Endodermal cell (in vitro differentiated cells): ENCODE measurements around the gene SLC16A1. TPM values are rescaled to one million over a fixed set of nuclear protein-coding genes. Genes with fewer than 3 reads are reported as not detected.

Experiments used
- DNase-seq: peaks from one replicate; pipeline ENCODE4 v3.0.0-alpha.2; 2017
- H3K27ac ChIP-seq: 2 replicates; pipeline ENCODE4 v1.5.1; 2013; ENCODE audit warnings: mild to moderate bottlenecking, low read depth, low read length, moderate library complexity
- H3K27me3 ChIP-seq: 2 replicates; pipeline ENCODE4 v1.6.1; 2013; ENCODE audit warnings: mild to moderate bottlenecking, low read length, moderate library complexity; ENCODE audit not compliant: insufficient read depth, control insufficient read depth, poor library complexity, severe bottlenecking
- H3K36me3 ChIP-seq: 2 replicates; pipeline ENCODE4 v1.7.0; 2013; ENCODE audit warnings: mild to moderate bottlenecking, low read length, moderate library complexity; ENCODE audit not compliant: control insufficient read depth, insufficient read depth
- H3K4me1 ChIP-seq: one replicate; pipeline ENCODE4 v1.7.0; 2013; ENCODE audit warnings: low read length; ENCODE audit not compliant: control insufficient read depth, insufficient read depth
- H3K4me3 ChIP-seq: 2 replicates; pipeline ENCODE4 v1.5.1; 2013; ENCODE audit warnings: mild to moderate bottlenecking, low read length, moderate library complexity
- H3K9ac ChIP-seq: 2 replicates; pipeline ENCODE4 v1.6.1; 2013; ENCODE audit warnings: mild to moderate bottlenecking, low read length, moderate library complexity; ENCODE audit not compliant: poor library complexity, severe bottlenecking; ENCODE audit errors: extremely low read depth
- H3K9me3 ChIP-seq: 2 replicates; pipeline ENCODE4 v1.6.1; 2013; ENCODE audit warnings: mild to moderate bottlenecking, low read length, moderate library complexity; ENCODE audit not compliant: control insufficient read depth
- H3K27ac Mint-ChIP-seq: 2 replicates; pipeline ENCODE4 v1.8.0; 2020; ENCODE audit warnings: mixed read lengths
- H3K27me3 Mint-ChIP-seq: 2 replicates; pipeline ENCODE4 v1.8.0; 2021; ENCODE audit warnings: mild to moderate bottlenecking, mixed read lengths; ENCODE audit not compliant: insufficient read depth
- H3K36me3 Mint-ChIP-seq: 2 replicates; pipeline ENCODE4 v1.8.0; 2020; ENCODE audit warnings: low read depth, mixed read lengths
- H3K4me1 Mint-ChIP-seq: 2 replicates; pipeline ENCODE4 v1.8.0; 2020; ENCODE audit warnings: mixed read lengths
- H3K4me3 Mint-ChIP-seq: 2 replicates; pipeline ENCODE4 v1.8.0; 2020; ENCODE audit warnings: mild to moderate bottlenecking, moderate library complexity, mixed read lengths
- H3K9me3 Mint-ChIP-seq: 2 replicates; pipeline ENCODE4 v1.8.0; 2020; ENCODE audit warnings: mild to moderate bottlenecking, mixed read lengths
- WGBS, 2 experiments: methylation state at CpG; one replicate each; pipeline versions ENCODE4 v1.1.5 to v1.1.7; 2013; ENCODE audit warnings: missing lambda C conversion rate in 2 of 2, mixed read lengths in 1 of 2; ENCODE audit not compliant: insufficient coverage in 1 of 2, insufficient read length in 1 of 2; 5-methylcytosine and 5-hydroxymethylcytosine counted together
- total RNA-seq, 2 donors: library from RNA; stranded (reverse); fragmentation: NEBNext Ultra II Directional in 1 of 2; extraction: Animal tissue kit (Norgen Biotek cat#: 25700) in 1 of 2; gene quantifications; 2 replicates in 1 of 2; 3 replicates in 1 of 2; pipeline ENCODE4 v1.2.1, GENCODE V29; 2021
- TF ChIP-seq, protein P1 (sequence below): fragments of 200-600 bp; sonication (generic); conservative IDR thresholded peaks from 2 replicates; pipeline ENCODE4 v1.5.0; 2021; ENCODE audit warnings: antibody characterized with exemption, mild to moderate bottlenecking

SLC16A1 gene
- total RNA-seq, 2 donors from 2014 or later = 229 to 248 TPM

DNA sequence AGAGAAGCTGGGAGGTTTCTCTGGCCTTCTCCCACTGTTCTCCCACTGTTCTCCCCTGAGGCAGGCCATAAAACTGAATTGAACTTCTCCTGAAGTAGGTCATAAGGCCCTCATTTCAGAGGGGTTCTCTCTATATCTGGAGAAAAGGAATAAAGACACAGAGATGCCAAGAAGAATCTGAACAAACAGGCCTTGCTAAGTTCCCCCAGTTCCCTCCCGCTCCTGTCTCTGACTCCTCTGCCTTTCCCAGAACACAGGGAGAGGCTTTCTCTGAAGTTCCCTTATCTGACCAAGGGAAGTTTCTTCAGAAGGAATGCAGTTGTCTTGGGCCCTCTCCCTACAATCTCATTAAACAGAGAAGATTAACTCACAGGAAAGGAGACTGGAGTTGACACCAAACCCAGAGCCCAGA lies 83.4 kb downstream of the SLC16A1 start:
- peak overlapping the region; percentile 46 for H3K4me3 ChIP-seq
- H3K27me3 ChIP-seq = no peaks in the 10 kb centered on the region
- peak overlapping the region; percentile 14 for H3K27ac ChIP-seq
- H3K9me3 ChIP-seq = no peaks in the 10 kb centered on the region
- Mint-ChIP-seq H3K9me3 (peaks cover 2% of the 10 kb centered on the region), H3K27me3 (no peaks in the 10 kb centered on the region), H3K27ac (peak overlapping the region; percentile 86), H3K36me3 (peaks cover 6% of the 10 kb centered on the region), H3K4me3 (peak overlapping the region; percentile 6), H3K4me1 (peaks cover 48% of the 10 kb centered on the region)
- no peak overlapping the region for H3K9ac ChIP-seq
- TF ChIP-seq, protein P1, sequence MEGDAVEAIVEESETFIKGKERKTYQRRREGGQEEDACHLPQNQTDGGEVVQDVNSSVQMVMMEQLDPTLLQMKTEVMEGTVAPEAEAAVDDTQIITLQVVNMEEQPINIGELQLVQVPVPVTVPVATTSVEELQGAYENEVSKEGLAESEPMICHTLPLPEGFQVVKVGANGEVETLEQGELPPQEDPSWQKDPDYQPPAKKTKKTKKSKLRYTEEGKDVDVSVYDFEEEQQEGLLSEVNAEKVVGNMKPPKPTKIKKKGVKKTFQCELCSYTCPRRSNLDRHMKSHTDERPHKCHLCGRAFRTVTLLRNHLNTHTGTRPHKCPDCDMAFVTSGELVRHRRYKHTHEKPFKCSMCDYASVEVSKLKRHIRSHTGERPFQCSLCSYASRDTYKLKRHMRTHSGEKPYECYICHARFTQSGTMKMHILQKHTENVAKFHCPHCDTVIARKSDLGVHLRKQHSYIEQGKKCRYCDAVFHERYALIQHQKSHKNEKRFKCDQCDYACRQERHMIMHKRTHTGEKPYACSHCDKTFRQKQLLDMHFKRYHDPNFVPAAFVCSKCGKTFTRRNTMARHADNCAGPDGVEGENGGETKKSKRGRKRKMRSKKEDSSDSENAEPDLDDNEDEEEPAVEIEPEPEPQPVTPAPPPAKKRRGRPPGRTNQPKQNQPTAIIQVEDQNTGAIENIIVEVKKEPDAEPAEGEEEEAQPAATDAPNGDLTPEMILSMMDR = no peak
- peaks cover 17% of the 10 kb centered on the region for H3K4me1 ChIP-seq
- DNase-seq = peak; percentile 63
- H3K36me3 ChIP-seq = no peaks in the 10 kb centered on the region
- 37 to 83% methylated on average over 1 of the region's 1 CpG for WGBS, 2 experiments

GRCh38 chr1:112870887-112871646 lies 84.9 kb downstream of the SLC16A1 start:
- no peaks in the 10 kb centered on the region for H3K27me3 ChIP-seq
- TF ChIP-seq, protein P1 = no peak
- H3K27ac ChIP-seq = no peak overlapping the region
- H3K36me3 ChIP-seq = no peaks in the 10 kb centered on the region
- Mint-ChIP-seq H3K4me3 (no peak overlapping the region), H3K9me3 (no peaks in the 10 kb centered on the region), H3K27me3 (no peaks in the 10 kb centered on the region), H3K4me1 (peaks cover 46% of the 10 kb centered on the region), H3K36me3 (peaks cover 6% of the 10 kb centered on the region), H3K27ac (peak overlapping the region; percentile 17)
- H3K9ac ChIP-seq = no peak overlapping the region
- no peaks in the 10 kb centered on the region for H3K9me3 ChIP-seq
- DNase-seq = no peak
- WGBS, 2 experiments = 85 to 98% methylated on average over 3 to 5 of the region's 5 CpGs
- H3K4me1 ChIP-seq = peaks cover 17% of the 10 kb centered on the region
- no peak overlapping the region for H3K4me3 ChIP-seq

GRCh38 chr1:112869895-112870294 lies 86.1 kb downstream of the SLC16A1 start:
- Mint-ChIP-seq H3K4me3 (no peak overlapping the region), H3K27ac (no peak overlapping the region), H3K9me3 (no peaks in the 10 kb centered on the region), H3K36me3 (peaks cover 6% of the 10 kb centered on the region), H3K4me1 (peaks cover 50% of the 10 kb centered on the region), H3K27me3 (no peaks in the 10 kb centered on the region)
- no peak overlapping the region for H3K27ac ChIP-seq
- TF ChIP-seq, protein P1 = no peak
- no peak overlapping the region for H3K9ac ChIP-seq
- no peaks in the 10 kb centered on the region for H3K27me3 ChIP-seq
- H3K4me3 ChIP-seq = no peak overlapping the region
- no peak for DNase-seq
- no peaks in the 10 kb centered on the region for H3K9me3 ChIP-seq
- WGBS, 2 experiments = 91 to 100% methylated on average over 3 to 4 of the region's 4 CpGs
- peaks cover 17% of the 10 kb centered on the region for H3K4me1 ChIP-seq
- no peaks in the 10 kb centered on the region for H3K36me3 ChIP-seq
